NCI-H748 (cell line): ENCODE data around the gene PPP1R14D.

Experiments
- DNase-seq: peaks from one replicate; lab custom pipeline; 2025; ENCODE audit not compliant: unreplicated experiment; lab: John Stamatoyannopoulos, UW

PPP1R14D gene

GRCh38 chr15:40823572-40824343 is 4.8 kb downstream of the PPP1R14D start:
- DNase-seq, result peak; percentile 61

- DNase-seq, result no peak
Measured at GRCh38 chr15:40821195-40821594, 7.3 kb downstream of the PPP1R14D start.

- DNase-seq, result no peak
Measured at GRCh38 chr15:40819048-40819447, 9.5 kb downstream of the PPP1R14D start.

- no peak for DNase-seq
Measured at GRCh38 chr15:40815042-40815698, 13.3 kb downstream of the PPP1R14D start.

GRCh38 chr15:40812721-40813425 is 15.6 kb downstream of the PPP1R14D start:
- no peak for DNase-seq

GRCh38 chr15:40808861-40809450 is 19.6 kb downstream of the PPP1R14D start:
- DNase-seq, result no peak

GRCh38 chr15:40807888-40808461 is 20.5 kb downstream of the PPP1R14D start:
- DNase-seq, result peak; percentile 22

- peak; percentile 95 for DNase-seq
Measured at GRCh38 chr15:40807028-40807887, 21.2 kb downstream of the PPP1R14D start, which contains the start of the genes DNAJC17 and ZFYVE19. TSS of gene DNAJC17 (minus strand) at chr15:40807473. CDS start at chr15:40807446, 27 bp downstream. TSS of gene ZFYVE19 (plus strand) at chr15:40807089. CDS start at chr15:40807590, 501 bp downstream.

- DNase-seq, result no peak
Measured at GRCh38 chr15:40806672-40807027, 21.9 kb downstream of the PPP1R14D start.

- no peak for DNase-seq
Measured at GRCh38 chr15:40803688-40804087, 24.8 kb downstream of the PPP1R14D start.

GRCh38 chr15:40803076-40803475 is 25.4 kb downstream of the PPP1R14D start:
- DNase-seq, result no peak

- DNase-seq, result no peak
Measured at GRCh38 chr15:40799523-40799922, 29.0 kb downstream of the PPP1R14D start.

GRCh38 chr15:40796512-40796911 is 32.0 kb downstream of the PPP1R14D start:
- no peak for DNase-seq

GRCh38 chr15:40796041-40796440 is 32.5 kb downstream of the PPP1R14D start:
- DNase-seq, result no peak

- no peak for DNase-seq
Measured at GRCh38 chr15:40793216-40793989, 35.1 kb downstream of the PPP1R14D start.

GRCh38 chr15:40792394-40792793 is 36.1 kb downstream of the PPP1R14D start:
- DNase-seq, result no peak

- no peak for DNase-seq
Measured at GRCh38 chr15:40790718-40791117, 37.8 kb downstream of the PPP1R14D start.

GRCh38 chr15:40789999-40790398 is 38.5 kb downstream of the PPP1R14D start:
- DNase-seq, result no peak

- DNase-seq, result no peak
Measured at GRCh38 chr15:40789119-40789518, 39.4 kb downstream of the PPP1R14D start.
